HG03565 (cell line): ENCODE measurements around the gene ZNF335.
"Not testable (repeated sequence)": the region's sequence is repeated elsewhere in the genome, so short reads cannot be mapped to it uniquely, and the experiment has no call there.

ENCODE experiments used
- ATAC-seq: cut with Tn5 transposase; IDR thresholded peaks from one replicate; pipeline ENCODE4 v1.9.1; 2021; ENCODE audit warnings: mild to moderate bottlenecking, moderate library complexity; ENCODE audit not compliant: unreplicated experiment

The ZNF335 gene

DNA sequence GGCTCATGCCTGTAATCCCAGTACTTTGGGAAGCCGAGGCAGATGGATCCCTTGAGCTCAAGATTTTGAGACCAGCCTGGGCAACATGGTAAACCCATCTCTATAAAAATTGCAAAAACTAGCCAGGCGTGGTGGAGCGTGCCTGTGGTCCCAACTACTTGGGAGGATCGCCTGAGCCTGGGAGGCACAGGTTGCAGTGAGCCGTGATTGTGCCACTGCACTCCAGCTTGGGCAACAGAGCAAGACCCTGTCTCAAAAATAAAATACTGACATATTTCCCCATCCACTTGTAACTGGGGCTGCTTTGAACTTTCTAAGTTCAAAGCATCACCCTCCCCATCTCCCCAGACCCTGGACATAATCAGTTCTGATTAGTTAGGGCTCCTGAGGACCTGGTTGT is 29.5 kb upstream of the ZNF335 start:
- ATAC-seq = no peak

DNA sequence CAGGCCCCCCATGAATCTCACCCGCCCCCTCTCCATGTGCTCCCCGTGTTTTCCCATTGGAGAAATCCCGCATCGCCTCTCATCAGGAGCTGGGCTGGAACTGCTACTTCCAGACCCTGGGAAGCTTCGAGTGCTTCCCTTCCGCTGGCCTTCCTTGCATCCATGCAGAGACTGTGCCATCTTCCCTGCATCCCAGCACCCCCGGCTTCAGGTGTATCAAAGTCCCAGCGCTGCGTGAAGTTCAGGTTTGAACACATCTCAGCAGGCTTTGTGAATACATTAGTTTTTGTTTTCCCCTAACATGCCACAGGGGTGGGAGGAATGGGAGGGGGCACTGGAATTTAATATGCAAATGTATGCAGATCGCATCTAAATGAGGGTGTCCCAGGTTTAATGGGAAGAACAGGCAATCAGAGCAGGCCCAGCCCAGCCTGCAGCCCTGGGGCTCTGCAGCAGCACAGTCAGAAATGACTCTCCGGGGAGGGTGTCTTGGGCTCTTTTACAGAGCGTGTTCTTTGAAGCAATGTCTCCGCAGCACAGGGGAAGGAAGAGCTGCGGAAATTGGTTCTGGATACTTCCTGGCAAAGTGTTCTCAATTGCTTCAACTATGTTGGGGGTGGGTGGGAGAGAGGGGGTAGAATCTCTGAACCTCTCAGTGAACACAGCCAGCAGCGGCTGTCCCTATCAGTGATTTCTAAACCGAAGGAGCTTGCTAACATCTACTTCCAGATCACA is 28.4 kb upstream of the ZNF335 start:
- no peak for ATAC-seq

GRCh38 chr20:45999557-46000261 is 27.7 kb upstream of the ZNF335 start:
- no peak for ATAC-seq

DNA sequence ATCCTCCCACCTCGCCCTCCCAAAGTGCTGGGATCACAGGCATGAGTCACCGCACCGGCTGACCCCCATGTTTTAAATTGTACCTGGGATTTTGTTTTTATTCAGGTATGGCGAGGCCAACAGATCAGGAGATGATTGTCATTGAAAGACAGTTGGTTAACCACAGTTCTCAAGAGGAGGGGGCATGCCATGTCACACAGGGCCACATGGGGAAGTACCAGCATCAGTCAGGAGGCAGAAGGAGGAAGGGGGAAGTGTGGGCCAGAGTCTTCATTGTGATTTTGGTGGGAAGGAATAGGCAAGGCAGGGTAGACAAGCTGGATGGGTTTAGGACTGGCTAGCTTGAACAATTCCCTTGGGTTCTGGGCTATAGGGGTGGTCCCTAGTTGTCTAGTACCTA is 26.8 kb upstream of the ZNF335 start:
- no peak for ATAC-seq

DNA sequence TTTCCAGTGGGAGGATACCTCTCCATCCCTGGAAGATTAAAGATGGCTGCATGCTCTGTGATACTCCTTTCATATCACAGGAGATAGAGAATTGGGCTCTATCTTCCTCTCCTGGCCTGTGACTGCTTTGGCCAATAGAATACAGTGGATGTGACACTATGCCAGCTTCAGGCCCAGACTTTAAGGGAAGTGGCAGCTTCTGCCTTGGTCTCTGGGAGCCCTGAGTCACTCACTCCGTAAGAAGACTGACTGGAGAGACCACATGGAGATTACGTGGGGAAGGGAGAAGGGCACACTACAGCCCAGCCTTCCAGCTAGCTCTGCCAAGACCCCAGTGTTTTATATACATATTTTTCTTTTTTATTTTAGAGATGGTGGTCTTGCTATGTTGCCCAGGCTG is 26.3 kb upstream of the ZNF335 start:
- ATAC-seq = no peak

DNA sequence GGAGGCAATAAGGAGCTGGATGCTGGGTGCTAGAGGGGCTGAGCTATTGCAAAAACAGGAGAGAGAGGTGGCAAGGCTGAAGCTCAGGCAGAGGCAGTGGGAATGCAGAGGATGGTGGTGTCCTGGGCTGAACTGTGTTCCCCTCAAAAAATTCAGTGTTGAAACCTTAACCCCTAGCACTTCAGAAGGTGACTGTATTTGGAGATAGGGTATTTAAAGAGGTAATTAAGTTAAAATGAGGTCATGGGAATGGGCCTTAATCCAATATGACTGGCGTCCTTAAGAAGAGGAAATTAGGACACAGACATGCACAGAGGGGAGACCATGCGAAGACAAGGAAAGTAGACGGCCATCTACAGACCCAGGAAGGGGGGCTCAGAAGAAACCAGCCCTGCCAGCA is 25.2 kb upstream of the ZNF335 start:
- ATAC-seq = no peak

DNA sequence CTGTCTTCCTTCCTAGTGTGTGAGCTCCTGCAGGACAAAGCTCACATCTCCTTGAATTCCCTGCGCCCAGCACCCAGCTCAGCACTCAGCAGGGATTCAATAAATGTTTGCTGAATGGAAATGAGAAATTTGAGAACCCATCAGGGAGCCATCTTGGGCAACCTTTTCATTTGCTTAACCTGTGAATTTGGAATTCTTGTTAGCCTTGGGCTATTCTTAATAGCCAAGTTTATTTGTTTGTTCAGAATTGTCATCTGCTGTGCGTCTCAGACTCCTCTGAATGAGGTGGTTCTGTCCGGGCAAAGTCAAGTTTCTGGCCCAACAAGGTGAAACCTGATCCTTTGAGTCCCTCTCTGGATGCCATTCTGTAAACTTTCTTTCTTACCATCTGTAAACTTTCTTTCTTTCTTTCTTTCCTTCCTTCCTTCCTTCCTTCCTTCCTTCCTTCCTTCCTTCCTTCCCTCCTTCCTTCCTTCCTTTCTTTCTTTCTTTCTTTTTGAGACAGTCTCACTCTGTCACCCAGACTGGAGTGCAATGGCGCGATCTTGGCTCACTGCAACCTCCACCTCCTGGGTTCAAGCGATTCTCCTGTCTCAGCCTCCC is 23.6 kb upstream of the ZNF335 start:
- ATAC-seq = not testable (repeated sequence)

DNA sequence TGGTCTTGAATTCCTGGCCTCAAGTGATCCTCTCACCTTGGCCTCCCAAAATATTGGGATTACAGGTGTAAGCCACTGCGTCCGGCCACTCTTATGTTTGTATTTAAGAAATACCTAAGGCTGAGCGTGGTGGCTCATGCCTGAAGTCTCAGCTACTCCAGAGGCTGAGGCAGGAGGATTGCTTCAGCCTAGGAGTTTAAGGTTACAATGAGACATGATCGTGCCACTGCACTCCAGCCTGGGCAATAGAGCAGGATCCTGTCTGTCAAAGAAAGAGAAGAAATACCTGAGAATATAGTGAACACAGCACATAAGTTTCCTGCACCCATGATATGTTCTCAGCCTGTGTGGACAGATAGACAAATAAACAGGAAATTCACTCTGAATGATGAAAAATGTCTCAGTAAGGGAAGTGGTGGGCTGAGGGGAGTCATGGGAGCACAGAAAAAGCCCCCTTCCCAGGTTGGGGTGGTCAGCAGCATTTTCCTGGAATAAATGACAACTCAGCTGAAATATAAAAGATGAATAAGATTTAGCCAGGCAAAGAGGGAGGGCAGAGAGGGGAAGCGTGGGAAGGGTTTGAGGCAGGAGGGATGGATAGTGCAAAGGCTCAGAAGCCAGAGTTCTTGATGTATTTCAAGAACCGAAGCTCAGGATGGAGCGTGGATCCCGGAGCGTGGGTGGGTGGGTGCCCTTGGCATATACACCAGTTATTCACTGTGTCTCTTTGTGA is 22.9 kb upstream of the ZNF335 start:
- no peak for ATAC-seq

DNA sequence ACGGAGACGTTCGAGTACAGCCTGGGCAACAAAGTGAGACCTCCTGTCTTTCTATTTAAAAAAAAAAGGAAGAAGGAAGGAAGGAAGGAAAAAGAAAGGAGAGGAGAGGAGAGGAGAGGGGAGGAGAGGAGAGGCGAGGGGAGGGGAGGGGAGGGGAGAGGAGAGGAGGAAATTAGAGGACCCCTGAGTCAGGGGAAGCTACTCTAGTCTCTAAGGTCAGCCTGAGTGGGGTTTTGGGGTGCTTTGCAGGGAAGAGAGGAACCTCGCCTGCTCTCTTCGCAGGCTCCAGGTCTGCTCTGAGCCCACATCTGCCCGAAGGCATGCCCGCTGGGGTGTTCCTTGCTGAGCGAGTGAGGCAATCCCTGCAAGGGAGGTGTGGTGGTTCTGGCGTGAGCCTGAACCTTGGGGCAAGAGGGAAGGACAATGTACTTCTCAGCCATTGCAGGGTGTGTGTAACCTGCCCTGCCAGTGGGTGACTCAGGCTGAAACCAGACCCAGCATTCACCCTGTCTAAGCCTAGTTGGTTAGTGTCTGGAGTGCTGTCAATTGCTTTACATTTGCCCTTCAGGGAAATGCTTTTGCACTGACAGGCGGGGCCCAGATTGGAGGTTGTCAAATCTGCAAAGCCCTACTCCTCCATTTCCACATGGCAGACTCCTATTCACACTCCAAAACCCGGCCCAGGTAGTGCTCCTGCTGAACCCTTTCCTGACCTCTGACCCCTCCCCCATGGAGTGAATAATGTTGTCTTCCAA is 21.4 kb upstream of the ZNF335 start:
- ATAC-seq = no peak

DNA sequence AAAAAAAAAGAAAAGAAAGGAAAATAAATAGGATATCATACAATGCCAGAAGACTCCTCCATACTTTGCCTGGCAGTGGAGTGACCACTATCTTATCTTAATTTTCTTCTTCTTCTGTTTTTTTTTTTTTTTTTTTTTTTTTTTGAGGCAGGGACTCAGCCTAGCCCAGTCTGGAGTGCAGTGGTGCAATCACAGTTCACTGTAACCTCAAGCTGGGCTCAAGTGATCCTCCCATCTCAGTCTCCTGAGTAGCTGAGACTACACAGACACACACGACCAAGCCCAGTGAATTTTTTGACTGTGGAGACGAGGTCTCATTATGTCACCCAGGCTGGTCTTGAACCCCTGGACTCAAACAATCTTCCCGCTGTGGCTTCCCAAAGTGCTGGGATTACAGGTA is 19.6 kb upstream of the ZNF335 start:
- no peak for ATAC-seq

- not testable (repeated sequence) for ATAC-seq
Observed at GRCh38 chr20:45988830-45989229, 16.8 kb upstream of the ZNF335 start.

GRCh38 chr20:45987108-45987780 is 15.2 kb upstream of the ZNF335 start:
- no peak for ATAC-seq

DNA sequence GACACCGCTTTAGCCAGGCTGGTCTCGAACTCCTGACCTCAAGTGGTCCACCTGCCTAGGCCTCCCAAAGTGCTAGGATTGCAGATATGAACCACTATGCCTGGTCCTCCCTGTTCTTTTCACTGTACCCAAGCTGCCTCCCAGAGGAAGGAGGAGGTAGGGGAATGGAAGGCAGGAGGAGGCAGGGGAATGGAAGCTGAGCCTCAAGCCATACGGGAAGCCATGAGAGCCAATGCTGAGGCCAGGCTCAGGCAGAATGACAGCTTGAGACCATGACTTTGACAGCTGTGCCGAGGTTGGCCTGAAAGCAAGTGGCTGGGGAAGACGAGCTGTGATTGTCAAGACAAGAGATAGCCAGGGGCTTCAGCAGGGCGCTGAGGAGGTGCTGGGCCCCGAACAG is 13.6 kb upstream of the ZNF335 start:
- no peak for ATAC-seq

- ATAC-seq = no peak
Observed at GRCh38 chr20:45983279-45983743, 11.3 kb upstream of the ZNF335 start.

- ATAC-seq = no peak
Observed at GRCh38 chr20:45981261-45981660, 9.3 kb upstream of the ZNF335 start.

- no peak for ATAC-seq
Observed at GRCh38 chr20:45976086-45976485, 4.1 kb upstream of the ZNF335 start.

DNA sequence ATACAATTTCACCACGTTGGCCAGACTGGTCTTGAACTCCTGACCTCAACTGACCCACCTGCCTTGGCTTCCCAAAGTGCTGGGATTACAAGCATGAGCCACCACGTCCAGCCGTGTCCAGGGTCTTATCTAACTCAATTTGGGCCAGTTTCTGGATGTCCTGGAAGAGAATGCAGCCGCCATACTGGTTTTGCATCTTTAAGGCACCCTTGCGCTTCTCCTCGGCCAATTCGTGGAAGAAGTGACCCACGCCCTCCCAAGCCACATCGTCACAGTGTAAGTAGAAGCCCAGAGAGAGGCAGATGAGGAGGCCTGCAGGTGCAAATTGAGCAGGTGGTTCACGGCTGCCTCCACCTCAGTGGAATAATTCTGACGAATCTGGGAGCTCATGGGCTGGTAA is 3.7 kb upstream of the ZNF335 start:
- ATAC-seq = no peak

DNA sequence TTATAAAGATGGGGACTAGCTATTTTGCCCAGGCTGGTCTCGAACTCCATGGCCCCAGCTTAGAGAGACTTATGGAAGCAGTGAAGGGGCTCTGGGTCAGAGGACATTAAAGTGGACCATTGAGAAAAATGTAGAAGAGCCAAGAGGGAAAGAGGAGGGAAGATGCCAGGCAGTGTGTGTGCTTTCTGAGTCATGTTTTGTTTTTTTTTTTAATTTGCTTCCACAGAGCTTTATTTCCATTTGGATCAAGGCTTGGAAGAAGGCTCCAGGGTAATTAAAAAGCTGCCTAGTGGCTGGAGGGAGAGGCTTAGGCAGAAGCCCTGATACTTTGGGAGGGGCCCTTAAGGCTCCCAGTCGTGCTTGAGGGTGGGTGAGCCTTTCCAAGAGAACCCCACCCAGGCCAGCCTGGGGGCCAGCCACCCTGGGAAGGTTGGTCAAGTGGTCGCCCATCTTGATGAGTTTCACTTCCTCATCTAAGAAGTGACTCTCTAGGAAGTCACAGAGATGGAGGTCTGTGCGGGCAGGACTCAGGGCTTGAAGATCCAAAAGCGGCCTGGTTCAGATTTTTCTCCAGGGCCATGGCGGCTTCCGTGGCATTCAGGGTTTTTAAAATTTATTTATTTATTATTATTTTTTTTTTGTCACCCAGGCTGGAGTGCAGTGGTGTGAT is 3.0 kb upstream of the ZNF335 start:
- no peak for ATAC-seq

GRCh38 chr20:45972500-45973183 is 639 bp upstream of the ZNF335 start:
- no peak for ATAC-seq
